ENCODE data around the gene FHIT. TPM values are rescaled to one million over a fixed set of nuclear protein-coding genes. Genes with fewer than 3 reads are reported as not detected.

The FHIT gene
- total and polyA plus RNA-seq, 9 donors: 5.1 to 11.8 (median 9.5) TPM

- DNase-seq: no peak
- WGBS, 3 donors: 79 to 84% (median 83%) methylated on average over 7 of the region's 7 CpGs
- Histone ChIP-seq H3K27ac (no peak overlapping the region), H3K27me3 (no peaks in the 10 kb centered on the region), H3K4me1 (ENCODE audit: insufficient read depth) (no peaks in the 10 kb centered on the region), H3K4me3 (no peak overlapping the region), H3K9me3 (no peaks in the 10 kb centered on the region), H3K36me3 (no peaks in the 10 kb centered on the region)
- TF ChIP-seq POLR2A (IDR thresholded peaks at IDR 0.05) (no peak), CTCF (IDR thresholded peaks at IDR 0.05) (no peak), EP300 (IDR thresholded peaks at IDR 0.05) (no peak)
- intact Hi-C loops (cut with DNase I): no loop called here
These were observed 494.8 kb downstream of the FHIT start for GRCh38 chr3:60756241-60757030.

- peaks cover 0 to 4% of the 10 kb centered on the region in 2 donors for H3K9me3 ChIP-seq
- no peaks in the 10 kb centered on the region for H3K36me3 ChIP-seq
- 68 to 75% (median 72%) methylated on average over 3 of the region's 3 CpGs for WGBS, 3 donors
- H3K27me3 ChIP-seq: no peaks in the 10 kb centered on the region
- DNase-seq: no peak
- TF ChIP-seq POLR2A (IDR thresholded peaks at IDR 0.05): no peak
- TF ChIP-seq EP300 (IDR thresholded peaks at IDR 0.05): no peak
- TF ChIP-seq CTCF (IDR thresholded peaks at IDR 0.05): no peak
- H3K4me3 ChIP-seq: no peak overlapping the region
- H3K4me1 ChIP-seq (ENCODE audit: insufficient read depth): no peaks in the 10 kb centered on the region
- H3K27ac ChIP-seq: no peak overlapping the region
- intact Hi-C loops (cut with DNase I): no loop called here
These were observed 496.2 kb downstream of the FHIT start for GRCh38 chr3:60755094-60755493.

GRCh38 chr3:60754617-60755016 lies 496.6 kb downstream of the FHIT start:
- Histone ChIP-seq H3K4me3 (no peak overlapping the region), H3K4me1 (ENCODE audit: insufficient read depth) (no peaks in the 10 kb centered on the region), H3K36me3 (no peaks in the 10 kb centered on the region), H3K9me3 (peaks cover 0 to 4% of the 10 kb centered on the region in 2 donors), H3K27ac (no peak overlapping the region), H3K27me3 (no peaks in the 10 kb centered on the region)
- intact Hi-C loops (cut with DNase I): no loop called here
- TF ChIP-seq EP300 (IDR thresholded peaks at IDR 0.05) (no peak), CTCF (IDR thresholded peaks at IDR 0.05) (no peak), POLR2A (IDR thresholded peaks at IDR 0.05) (no peak)
- no peak for DNase-seq
- 82 to 95% (median 90%) methylated on average over 1 of the region's 1 CpG for WGBS, 3 donors

- H3K36me3 ChIP-seq: no peaks in the 10 kb centered on the region
- 71 to 80% (median 76%) methylated on average over 3 of the region's 3 CpGs for WGBS, 3 donors
- no peak for TF ChIP-seq POLR2A (IDR thresholded peaks at IDR 0.05)
- TF ChIP-seq EP300 (IDR thresholded peaks at IDR 0.05): no peak
These were observed 498.4 kb downstream of the FHIT start for GRCh38 chr3:60752809-60753208.

More at GRCh38 chr3:60752809-60753208, 498.4 kb downstream of the FHIT start:
- intact Hi-C loops (cut with DNase I): no loop called here
- Histone ChIP-seq H3K4me1 (ENCODE audit: insufficient read depth) (no peaks in the 10 kb centered on the region), H3K27ac (no peak overlapping the region), H3K27me3 (no peaks in the 10 kb centered on the region), H3K4me3 (no peak overlapping the region), H3K9me3 (peaks cover 0 to 4% of the 10 kb centered on the region in 2 donors)
- no peak for DNase-seq

All from ovary (tissue), 9 donors.